Common myeloid progenitor, CD34-positive (primary cell): ENCODE data around the gene CD6.

Source experiments
- CTCF ChIA-PET: fragments of 350-600 bp; sonication (Branson Sonifier 250); formaldehyde crosslinking; loops from one replicate; lab custom pipeline; 2021; ENCODE audit warnings: antibody characterized with exemption; lab: Charles Lee
- POLR2A ChIA-PET: fragments of 350-600 bp; sonication (Branson Sonifier 250); formaldehyde crosslinking; loops from one replicate; lab custom pipeline; 2021; ENCODE audit warnings: antibody characterized with exemption; lab: Charles Lee
- DNase-seq, 3 donors: peaks; one replicate each; pipeline versions ENCODE4 v3.0.0 to v3.0.0-alpha.2; 2013
- H3K27ac ChIP-seq, 2 experiments: 1 replicate in 1 of 2; 2 replicates in 1 of 2; pipeline ENCODE4 v1.7.0; 2013; ENCODE audit warnings: inconsistent platforms in 2 of 2, low read length in 2 of 2, mild to moderate bottlenecking in 2 of 2, low read depth in 1 of 2, moderate library complexity in 1 of 2; ENCODE audit not compliant: severe bottlenecking in 2 of 2, insufficient read depth in 1 of 2, poor library complexity in 1 of 2
- H3K27me3 ChIP-seq, 5 experiments: replicated peaks in 2 of 5; 1 replicate in 3 of 5; 2 replicates in 2 of 5; pipeline versions ENCODE4 v1.6.1 to v1.7.0; 2013; ENCODE audit warnings: low read length in 4 of 5, mild to moderate bottlenecking in 2 of 5, moderate library complexity in 2 of 5, inconsistent platforms in 1 of 5; ENCODE audit not compliant: insufficient read depth in 5 of 5, control insufficient read depth in 4 of 5
- H3K36me3 ChIP-seq, 4 experiments: 1 replicate in 2 of 4; 2 replicates in 2 of 4; pipeline versions ENCODE4 v1.6.1 to v1.7.0; 2013; ENCODE audit warnings: low read length in 3 of 4, control low read depth in 1 of 4, mild to moderate bottlenecking in 1 of 4; ENCODE audit not compliant: control insufficient read depth in 4 of 4, insufficient read depth in 4 of 4
- H3K4me1 ChIP-seq, 4 experiments: 1 replicate in 3 of 4; 2 replicates in 1 of 4; pipeline versions ENCODE4 v1.6.1 to v1.7.1; 2013; ENCODE audit warnings: low read length in 3 of 4, mild to moderate bottlenecking in 3 of 4, control low read depth in 1 of 4, inconsistent platforms in 1 of 4, moderate library complexity in 1 of 4; ENCODE audit not compliant: control insufficient read depth in 4 of 4, insufficient read depth in 4 of 4; ENCODE audit errors: control extremely low read depth in 1 of 4
- H3K4me3 ChIP-seq, 7 experiments: 1 replicate in 4 of 7; 2 replicates in 3 of 7; pipeline versions ENCODE4 v1.5.1 to v1.7.0; 2013; ENCODE audit warnings: mild to moderate bottlenecking in 7 of 7, low read length in 6 of 7, moderate library complexity in 6 of 7, inconsistent platforms in 2 of 7, low read depth in 2 of 7, control low read depth in 1 of 7; ENCODE audit not compliant: insufficient read depth in 4 of 7, control insufficient read depth in 1 of 7; ENCODE audit errors: extremely low read depth in 1 of 7
- H3K9me3 ChIP-seq, 5 experiments: 1 replicate in 4 of 5; 2 replicates in 1 of 5; pipeline versions ENCODE4 v1.6.1 to v1.7.1; 2013; ENCODE audit warnings: low read length in 4 of 5, mild to moderate bottlenecking in 2 of 5, inconsistent platforms in 1 of 5, low read depth in 1 of 5, moderate library complexity in 1 of 5; ENCODE audit not compliant: control insufficient read depth in 4 of 5, insufficient read depth in 2 of 5; ENCODE audit errors: control extremely low read depth in 1 of 5
- WGBS: methylation state at CpG from one replicate; pipeline ENCODE4 v1.1.5; 2013; ENCODE audit not compliant: insufficient coverage; 5-methylcytosine and 5-hydroxymethylcytosine counted together

Gene CD6

GRCh38 chr11:60939301-60939700 lies 32.2 kb upstream of the CD6 start:
- ChIA-PET CTCF (interaction anchor here (2.1 kb wide), 1 partner anchor 10 kb away, joined by 6 read pairs; no protein-coding TSS in a partner anchor), POLR2A (no interaction called here)
- H3K27ac ChIP-seq, result no peak overlapping the region
- no peaks in the 10 kb centered on the region for H3K4me1 ChIP-seq
- no peaks in the 10 kb centered on the region for H3K36me3 ChIP-seq
- DNase-seq, result no peak
- 96% methylated on average over 5 of the region's 7 CpGs for WGBS
- H3K4me3 ChIP-seq, result no peak overlapping the region
- H3K9me3 ChIP-seq, result peaks cover 0 to 2% (median 0%) of the 10 kb centered on the region in 5 experiments
- peaks cover 0 to 11% (median 2%) of the 10 kb centered on the region in 5 experiments for H3K27me3 ChIP-seq

- peaks cover 0 to 2% (median 0%) of the 10 kb centered on the region in 5 experiments for H3K9me3 ChIP-seq
- H3K4me1 ChIP-seq, result no peaks in the 10 kb centered on the region
- CTCF ChIA-PET, result interaction anchor here (0.9 to 2.1 kb wide), 5 partner anchors 10 to 74 kb away, joined by 3 to 12 read pairs (median 4); no protein-coding TSS in a partner anchor
- H3K27me3 ChIP-seq, result peaks cover 0 to 11% (median 5%) of the 10 kb centered on the region in 5 experiments
- no peak overlapping the region for H3K4me3 ChIP-seq
- POLR2A ChIA-PET, result no interaction called here
- no peak overlapping the region for H3K27ac ChIP-seq
- no peak for DNase-seq
- WGBS, result 100% methylated on average over 1 of the region's 2 CpGs
- no peaks in the 10 kb centered on the region for H3K36me3 ChIP-seq
These were observed 31.6 kb upstream of the CD6 start for GRCh38 chr11:60939855-60940254.

GRCh38 chr11:60941371-60942119 lies 29.9 kb upstream of the CD6 start:
- POLR2A ChIA-PET, result no interaction called here
- peaks cover 0 to 10% (median 5%) of the 10 kb centered on the region in 5 experiments for H3K27me3 ChIP-seq

GRCh38 chr11:60942219-60942618 lies 29.3 kb upstream of the CD6 start:
- WGBS, result 95% methylated on average over 3 of the region's 4 CpGs
- ChIA-PET POLR2A (no interaction called here), CTCF (interaction anchor here (1.0 to 1.6 kb wide), 5 partner anchors 12 to 111 kb away, joined by 3 to 6 read pairs (median 4); no protein-coding TSS in a partner anchor)
- H3K27me3 ChIP-seq, result peaks cover 0 to 15% (median 5%) of the 10 kb centered on the region in 5 experiments
- H3K4me3 ChIP-seq, result no peak overlapping the region
- peaks cover 0 to 2% (median 0%) of the 10 kb centered on the region in 5 experiments for H3K9me3 ChIP-seq
- no peaks in the 10 kb centered on the region for H3K36me3 ChIP-seq
- no peak overlapping the region for H3K27ac ChIP-seq
- DNase-seq, result no peak
- peaks cover 0 to 3% (median 0%) of the 10 kb centered on the region in 4 experiments for H3K4me1 ChIP-seq

More at GRCh38 chr11:60941371-60942119, 29.9 kb upstream of the CD6 start:
- WGBS, result 94% methylated on average over 4 of the region's 6 CpGs
- H3K36me3 ChIP-seq, result no peaks in the 10 kb centered on the region
- DNase-seq, result no peak
- no peak overlapping the region for H3K4me3 ChIP-seq
- H3K9me3 ChIP-seq, result peaks cover 0 to 2% (median 0%) of the 10 kb centered on the region in 5 experiments
- CTCF ChIA-PET, result interaction anchor here (1.2 to 2.1 kb wide), 5 partner anchors 8 to 111 kb away, joined by 3 to 6 read pairs (median 5); no protein-coding TSS in a partner anchor
- H3K27ac ChIP-seq, result no peak overlapping the region
- peaks cover 0 to 3% (median 0%) of the 10 kb centered on the region in 4 experiments for H3K4me1 ChIP-seq

GRCh38 chr11:60942970-60943565 lies 28.4 kb upstream of the CD6 start:
- Histone ChIP-seq H3K4me1 (peaks cover 0 to 3% (median 0%) of the 10 kb centered on the region in 4 experiments), H3K27ac (no peak overlapping the region), H3K4me3 (no peak overlapping the region), H3K36me3 (no peaks in the 10 kb centered on the region), H3K9me3 (peaks cover 0 to 2% (median 0%) of the 10 kb centered on the region in 5 experiments), H3K27me3 (peaks cover 0 to 15% (median 7%) of the 10 kb centered on the region in 5 experiments)
- no peak for DNase-seq
- ChIA-PET POLR2A (interaction anchor here (0.7 kb wide), 1 partner anchor 130 kb away, joined by 3 read pairs; no protein-coding TSS in a partner anchor), CTCF (interaction anchor here (1.0 to 1.3 kb wide), 3 partner anchors 15 to 35 kb away, joined by 3 to 6 read pairs (median 4); no protein-coding TSS in a partner anchor)
- WGBS, result 96% methylated on average over 7 of the region's 9 CpGs

- ChIA-PET POLR2A (no interaction called here), CTCF (interaction anchor here (1.0 to 1.5 kb wide), 4 partner anchors 9 to 28 kb away, joined by 3 to 4 read pairs (median 3); no protein-coding TSS in a partner anchor)
- H3K36me3 ChIP-seq, result no peaks in the 10 kb centered on the region
- DNase-seq, result peak in 2 of 3 donors; percentile 67 to 76
- peaks cover 0 to 2% (median 0%) of the 10 kb centered on the region in 5 experiments for H3K9me3 ChIP-seq
- H3K27ac ChIP-seq, result no peak overlapping the region
- H3K4me1 ChIP-seq, result peaks cover 0 to 3% (median 0%) of the 10 kb centered on the region in 4 experiments
- WGBS, result 72% methylated on average over 7 of the region's 11 CpGs
- no peak overlapping the region for H3K4me3 ChIP-seq
- peaks cover 0 to 27% (median 10%) of the 10 kb centered on the region in 5 experiments for H3K27me3 ChIP-seq
These were observed 26.8 kb upstream of the CD6 start for GRCh38 chr11:60944490-60945294.
